ENCODE measurements around the gene ACAP2.

DNA sequence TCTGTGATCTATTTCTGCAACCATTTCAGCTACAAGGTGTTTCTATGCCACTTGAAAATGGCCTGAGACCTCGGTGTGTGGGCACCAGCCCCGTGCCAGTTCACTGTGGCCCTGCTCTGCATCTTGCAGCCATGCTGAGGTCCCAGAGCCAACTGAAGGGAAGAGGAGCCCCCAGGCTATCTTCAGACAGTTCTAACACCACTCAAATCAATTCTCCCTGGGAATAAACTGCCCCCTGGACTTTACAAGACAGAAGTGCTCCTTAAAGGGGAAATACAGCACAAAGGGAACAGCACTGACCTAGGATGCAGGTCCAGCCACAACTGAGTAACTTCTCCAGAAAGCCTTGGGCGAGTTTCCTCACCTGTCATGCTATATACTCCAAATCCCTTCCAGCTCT, 175.7 kb downstream of the ACAP2 start:
- TF ChIP-seq POLR2A (IDR thresholded peaks at IDR 0.05; ENCODE audit: low read length) (no peak), GATA1 (IDR thresholded peaks at IDR 0.05; ENCODE audit: low read depth, low read length) (no peak)
